Loucy (cell line): ENCODE results near the gene PNMA8B.
A peak's percentile ranks its signal among the peaks of the same experiment; 100 is the strongest.

Source experiments
- H2AFZ ChIP-seq: fragments of 200-600 bp; sonication (generic); 2 replicates; pipeline ENCODE4 v1.6.0; 2016; ENCODE audit warnings: antibody characterized with exemption, mild to moderate bottlenecking, low read length, moderate library complexity
- H3F3A ChIP-seq: fragments of 200-600 bp; 2 replicates; pipeline ENCODE4 v1.6.0; 2016; ENCODE audit warnings: antibody characterized with exemption, low read depth, mild to moderate bottlenecking
- H3K27me3 ChIP-seq: fragments of 200-600 bp; sonication (generic); 2 replicates; pipeline ENCODE4 v1.6.1; 2014; ENCODE audit warnings: low read length, mild to moderate bottlenecking; ENCODE audit not compliant: insufficient read depth, poor library complexity, severe bottlenecking
- H3K36me3 ChIP-seq: fragments of 200-600 bp; sonication (generic); 2 replicates; pipeline ENCODE4 v1.6.1; 2016; ENCODE audit warnings: low read length; ENCODE audit not compliant: insufficient read depth
- H3K4me1 ChIP-seq: fragments of 200-600 bp; sonication (generic); 2 replicates; pipeline ENCODE4 v1.5.1; 2014; ENCODE audit warnings: low read length, mild to moderate bottlenecking; ENCODE audit not compliant: insufficient read depth, poor library complexity, severe bottlenecking
- H3K4me2 ChIP-seq: fragments of 200-600 bp; sonication (generic); 2 replicates; pipeline ENCODE4 v1.6.0; 2014; ENCODE audit warnings: antibody characterized with exemption, low read length, low read depth, mild to moderate bottlenecking; ENCODE audit not compliant: poor library complexity, severe bottlenecking
- H3K4me3 ChIP-seq: fragments of 200-600 bp; sonication (generic); 2 replicates; pipeline ENCODE4 v1.5.1; 2014; ENCODE audit warnings: low read length, mild to moderate bottlenecking, mixed read lengths; ENCODE audit not compliant: poor library complexity, severe bottlenecking
- H3K79me2 ChIP-seq: fragments of 200-600 bp; sonication (generic); 2 replicates; pipeline ENCODE4 v1.6.1; 2014; ENCODE audit warnings: low read length; ENCODE audit not compliant: insufficient read depth
- H3K9ac ChIP-seq: fragments of 200-600 bp; sonication (generic); 2 replicates; pipeline ENCODE4 v1.6.0; 2014; ENCODE audit warnings: mild to moderate bottlenecking, low read depth, low read length, moderate library complexity; ENCODE audit not compliant: poor library complexity, severe bottlenecking
- H3K9me2 ChIP-seq: fragments of 200-600 bp; sonication (generic); replicated peaks from 2 replicates; pipeline ENCODE4 v1.6.1; 2016; ENCODE audit warnings: low read depth, low read length, mixed read lengths
- H3K9me3 ChIP-seq: fragments of 200-600 bp; sonication (generic); 2 replicates; pipeline ENCODE4 v1.6.1; 2014; ENCODE audit warnings: mild to moderate bottlenecking, antibody characterized with exemption, low read length, low read depth; ENCODE audit not compliant: insufficient read depth
- H4K20me1 ChIP-seq: fragments of 200-600 bp; sonication (generic); 2 replicates; pipeline ENCODE4 v1.6.0; 2014; ENCODE audit warnings: antibody characterized with exemption, low read length, mild to moderate bottlenecking; ENCODE audit not compliant: insufficient read depth, poor library complexity, severe bottlenecking
- EZH2phosphoT487 ChIP-seq: fragments of 200-600 bp; IDR thresholded peaks from 2 replicates; pipeline ENCODE4 v1.6.1; 2018; ENCODE audit warnings: antibody characterized with exemption, mild to moderate bottlenecking, moderate library complexity, borderline replicate concordance
- TF ChIP-seq, protein P1 (sequence below): fragments of 200-600 bp; sonication (generic); conservative IDR thresholded peaks from 2 replicates; pipeline ENCODE4 v1.5.1; 2014; ENCODE audit warnings: mild to moderate bottlenecking, antibody characterized with exemption, low read length

PNMA8B gene

DNA sequence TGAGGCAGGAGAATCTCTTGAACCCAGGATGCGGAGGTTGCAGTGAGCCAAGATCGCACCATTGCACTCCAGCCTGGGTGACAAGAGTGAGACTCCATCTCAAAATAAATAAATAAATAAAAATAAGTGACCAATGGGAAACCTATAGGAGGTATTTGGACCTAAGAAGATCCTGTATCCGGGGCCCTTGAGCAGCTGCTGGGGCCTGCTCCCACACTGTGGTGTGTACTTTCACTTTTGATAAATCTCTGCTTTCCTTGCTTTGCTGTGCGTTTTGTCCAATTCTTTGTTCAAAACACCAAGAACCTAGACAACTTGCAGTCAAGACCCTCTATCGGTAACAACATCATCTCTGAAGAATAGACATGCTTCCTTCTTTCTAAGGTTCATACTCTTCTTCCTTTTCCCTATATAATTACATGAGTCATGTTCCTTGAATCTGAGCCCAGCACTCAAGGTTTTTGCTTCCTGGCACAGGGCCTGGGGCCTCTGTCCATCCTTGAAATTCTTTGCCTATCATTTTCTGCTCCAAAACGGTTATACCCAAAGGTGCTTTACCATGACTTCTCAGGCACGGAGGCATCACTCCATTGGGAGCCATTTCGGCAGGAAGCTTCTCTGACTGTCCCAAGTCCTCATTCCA lies 52.7 kb downstream of the PNMA8B start:
- Histone ChIP-seq H3K4me1 (no peaks in the 10 kb centered on the region), H3K27me3 (no peaks in the 10 kb centered on the region), H3K9ac (no peak overlapping the region), H3K9me2 (no peaks in the 10 kb centered on the region), H3K79me2 (no peaks in the 10 kb centered on the region), H3K4me2 (no peak overlapping the region), H3F3A (no peaks in the 10 kb centered on the region), H3K4me3 (no peak overlapping the region), H3K36me3 (no peaks in the 10 kb centered on the region), H3K9me3 (no peaks in the 10 kb centered on the region), H2AFZ (no peak overlapping the region), H4K20me1 (no peaks in the 10 kb centered on the region)
- TF ChIP-seq EZH2phosphoT487: no peak
- TF ChIP-seq, protein P1, sequence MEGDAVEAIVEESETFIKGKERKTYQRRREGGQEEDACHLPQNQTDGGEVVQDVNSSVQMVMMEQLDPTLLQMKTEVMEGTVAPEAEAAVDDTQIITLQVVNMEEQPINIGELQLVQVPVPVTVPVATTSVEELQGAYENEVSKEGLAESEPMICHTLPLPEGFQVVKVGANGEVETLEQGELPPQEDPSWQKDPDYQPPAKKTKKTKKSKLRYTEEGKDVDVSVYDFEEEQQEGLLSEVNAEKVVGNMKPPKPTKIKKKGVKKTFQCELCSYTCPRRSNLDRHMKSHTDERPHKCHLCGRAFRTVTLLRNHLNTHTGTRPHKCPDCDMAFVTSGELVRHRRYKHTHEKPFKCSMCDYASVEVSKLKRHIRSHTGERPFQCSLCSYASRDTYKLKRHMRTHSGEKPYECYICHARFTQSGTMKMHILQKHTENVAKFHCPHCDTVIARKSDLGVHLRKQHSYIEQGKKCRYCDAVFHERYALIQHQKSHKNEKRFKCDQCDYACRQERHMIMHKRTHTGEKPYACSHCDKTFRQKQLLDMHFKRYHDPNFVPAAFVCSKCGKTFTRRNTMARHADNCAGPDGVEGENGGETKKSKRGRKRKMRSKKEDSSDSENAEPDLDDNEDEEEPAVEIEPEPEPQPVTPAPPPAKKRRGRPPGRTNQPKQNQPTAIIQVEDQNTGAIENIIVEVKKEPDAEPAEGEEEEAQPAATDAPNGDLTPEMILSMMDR: no peak

DNA sequence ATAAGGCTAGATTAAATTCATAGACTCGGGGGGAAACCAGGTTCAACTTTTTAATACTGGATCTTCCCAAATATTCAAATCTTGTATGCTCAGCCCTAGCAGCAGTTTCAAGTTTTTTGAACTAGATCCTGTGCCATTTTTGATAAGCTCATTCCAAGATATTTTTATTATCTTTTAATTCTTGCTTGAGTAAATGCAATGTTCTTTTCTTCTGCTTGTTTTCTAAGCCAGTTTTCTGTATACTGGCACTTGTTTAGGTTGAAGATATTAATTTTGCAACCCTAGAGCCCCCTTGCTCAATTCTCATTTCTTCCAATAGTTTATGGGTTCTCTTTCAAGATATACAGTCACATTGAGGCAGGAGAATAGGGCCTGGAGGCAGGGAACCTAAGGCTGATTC lies 53.8 kb downstream of the PNMA8B start:
- H3K9me2 ChIP-seq: no peaks in the 10 kb centered on the region
- no peaks in the 10 kb centered on the region for H3K27me3 ChIP-seq
- no peaks in the 10 kb centered on the region for H3K9me3 ChIP-seq
- no peaks in the 10 kb centered on the region for H3K36me3 ChIP-seq
- H4K20me1 ChIP-seq: no peaks in the 10 kb centered on the region
- no peaks in the 10 kb centered on the region for H3K79me2 ChIP-seq
- no peak overlapping the region for H3K9ac ChIP-seq
- H3K4me1 ChIP-seq: no peaks in the 10 kb centered on the region
- peak overlapping the region; percentile 57; the same call in 1 of the 2 replicates for H2AFZ ChIP-seq
- H3K4me2 ChIP-seq: no peak overlapping the region
- no peaks in the 10 kb centered on the region for H3F3A ChIP-seq
- no peak for TF ChIP-seq EZH2phosphoT487
- TF ChIP-seq, protein P1: no peak
- no peak overlapping the region for H3K4me3 ChIP-seq
